HG03432 (cell line): ENCODE data around the gene SULT1A3.
"Not testable (repeated sequence)": the region's sequence is repeated elsewhere in the genome, so short reads cannot be mapped to it uniquely, and the experiment has no call there.

ENCODE experiments used
- ATAC-seq: cut with Tn5 transposase; IDR thresholded peaks from one replicate; pipeline ENCODE4 v1.9.1; 2021; ENCODE audit warnings: mild to moderate bottlenecking, moderate library complexity; ENCODE audit not compliant: unreplicated experiment

Gene SULT1A3

GRCh38 chr16:30199049-30199448 is at the start of gene SULT1A3:
TSS of gene SULT1A3 (plus strand) at chr16:30199255. CDS start at chr16:30200729, 1,474 bp downstream.
- ATAC-seq = not testable (repeated sequence)

DNA sequence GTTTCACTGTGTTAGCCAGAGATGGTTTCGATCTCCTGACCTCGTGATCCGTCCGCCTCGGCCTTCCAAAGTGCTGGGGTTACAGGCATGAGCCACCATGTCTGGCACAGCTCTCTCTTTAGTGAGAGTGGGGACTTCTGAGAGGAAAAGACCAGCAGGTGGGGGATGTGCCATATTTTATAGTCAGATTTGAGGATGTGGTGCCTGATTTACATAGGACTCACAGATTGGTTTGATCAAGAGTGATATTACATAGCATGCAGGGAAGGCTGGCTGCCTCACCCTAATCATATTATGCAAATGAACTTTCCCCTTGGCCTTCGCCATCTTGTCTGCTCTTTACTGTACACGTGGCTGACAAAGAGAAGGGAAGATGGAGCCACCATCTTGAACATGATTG is 48.0 kb upstream of the SULT1A3 start:
- no peak for ATAC-seq

DNA sequence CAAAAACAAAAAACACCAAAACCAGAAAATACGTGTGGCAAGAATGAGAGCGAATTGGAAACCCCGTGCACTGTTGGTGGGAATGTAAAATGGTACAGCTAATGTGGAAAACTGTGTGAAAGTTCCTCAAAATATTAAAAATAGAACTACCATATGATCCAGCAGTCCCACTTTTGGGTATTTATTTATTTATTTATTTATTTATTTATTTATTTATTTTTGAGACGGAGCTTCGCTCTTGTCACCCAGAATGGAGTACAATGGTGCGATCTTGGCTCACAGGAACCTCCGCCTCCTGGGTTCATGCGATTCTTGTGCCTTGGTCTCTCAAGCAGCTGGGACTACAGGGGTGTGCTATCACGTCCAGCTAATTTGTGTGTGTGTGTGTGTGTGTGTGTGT is 46.5 kb upstream of the SULT1A3 start:
- ATAC-seq = no peak

- no peak for ATAC-seq
Measured at GRCh38 chr16:30155188-30155587, 43.9 kb upstream of the SULT1A3 start.

GRCh38 chr16:30157214-30157613 is 41.8 kb upstream of the SULT1A3 start:
- ATAC-seq = no peak

DNA sequence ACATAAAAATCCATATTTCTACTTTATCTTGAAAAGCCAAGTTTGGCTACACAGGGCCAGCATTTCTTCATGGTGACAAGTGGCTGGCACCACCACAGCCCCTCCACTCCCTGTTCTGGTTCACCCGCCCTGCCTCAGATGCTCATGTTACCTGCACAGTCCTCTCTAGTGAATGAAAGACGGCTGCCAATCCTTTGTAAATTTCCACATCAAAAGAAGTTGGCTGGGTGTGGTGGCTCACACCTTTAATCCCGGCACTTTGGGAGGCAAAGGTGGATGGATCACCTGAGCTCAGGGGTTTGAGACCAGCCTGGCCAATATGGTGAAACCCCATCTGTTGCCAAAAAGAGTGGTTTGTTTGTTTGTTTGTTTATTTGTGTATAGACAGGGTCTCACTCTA is 35.5 kb upstream of the SULT1A3 start:
- ATAC-seq = no peak

GRCh38 chr16:30166202-30166902 is 32.7 kb upstream of the SULT1A3 start:
- peak; percentile 64 for ATAC-seq

- ATAC-seq = not testable (repeated sequence)
Measured at GRCh38 chr16:30168746-30169145, 30.3 kb upstream of the SULT1A3 start.

DNA sequence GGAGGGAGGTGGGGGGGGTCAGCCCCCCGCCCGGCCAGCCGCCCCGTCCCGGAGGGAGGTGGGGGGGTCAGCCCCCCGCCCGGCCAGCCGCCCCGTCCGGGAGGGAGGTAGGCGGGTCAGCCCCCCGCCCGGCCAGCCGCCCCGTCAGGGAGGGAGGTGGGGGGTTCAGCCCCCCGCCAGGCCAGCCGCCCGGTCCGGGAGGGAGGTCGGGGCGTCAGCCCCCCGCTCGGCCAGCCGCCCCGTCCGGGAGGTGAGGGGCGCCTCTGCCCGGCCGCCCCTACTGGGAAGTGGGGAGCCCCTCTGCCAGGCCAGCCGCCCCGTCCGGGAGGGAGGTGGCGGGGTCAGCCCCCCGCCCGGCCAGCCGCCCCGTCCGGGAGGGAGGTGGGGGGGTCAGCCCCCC is 29.6 kb upstream of the SULT1A3 start:
- not testable (repeated sequence) for ATAC-seq

DNA sequence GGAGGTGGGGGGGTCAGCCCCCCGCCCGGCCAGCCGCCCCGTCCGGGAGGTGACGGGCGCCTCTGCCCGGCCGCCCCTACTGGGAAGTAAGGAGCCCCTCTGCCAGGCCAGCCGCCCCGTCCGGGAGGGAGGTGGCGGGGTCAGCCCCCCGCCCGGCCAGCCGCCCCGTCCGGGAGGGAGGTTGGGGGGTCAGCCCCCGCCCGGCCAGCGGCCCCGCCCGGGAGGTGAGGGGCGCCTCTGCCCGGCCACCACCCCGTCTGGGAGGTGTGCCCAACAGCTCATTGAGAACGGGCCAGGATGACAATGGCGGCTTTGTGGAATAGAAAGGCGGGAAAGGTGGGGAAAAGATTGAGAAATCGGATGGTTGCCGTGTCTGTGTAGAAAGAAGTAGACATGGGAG is 28.9 kb upstream of the SULT1A3 start:
- ATAC-seq = not testable (repeated sequence)

DNA sequence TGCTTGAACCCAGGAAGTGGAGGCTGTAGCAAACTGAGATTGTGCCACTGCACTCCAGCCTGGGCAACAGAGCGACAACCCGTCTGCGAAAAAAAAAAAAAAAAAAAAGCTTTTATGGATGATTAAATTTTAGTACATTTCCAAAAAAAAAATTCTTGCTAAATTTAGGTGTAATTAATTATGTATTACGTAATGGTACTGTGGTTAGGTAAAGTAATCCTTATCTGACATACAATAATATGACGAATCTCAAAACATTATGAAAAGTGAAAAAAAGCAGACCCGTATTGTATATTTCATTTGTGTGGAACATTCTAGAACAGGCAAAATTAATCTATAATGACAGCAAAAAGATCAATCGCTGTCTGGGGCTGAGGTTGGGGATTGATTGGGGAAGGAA is 26.0 kb upstream of the SULT1A3 start:
- ATAC-seq = no peak

GRCh38 chr16:30176876-30177275 is 22.2 kb upstream of the SULT1A3 start:
- ATAC-seq = not testable (repeated sequence)

DNA sequence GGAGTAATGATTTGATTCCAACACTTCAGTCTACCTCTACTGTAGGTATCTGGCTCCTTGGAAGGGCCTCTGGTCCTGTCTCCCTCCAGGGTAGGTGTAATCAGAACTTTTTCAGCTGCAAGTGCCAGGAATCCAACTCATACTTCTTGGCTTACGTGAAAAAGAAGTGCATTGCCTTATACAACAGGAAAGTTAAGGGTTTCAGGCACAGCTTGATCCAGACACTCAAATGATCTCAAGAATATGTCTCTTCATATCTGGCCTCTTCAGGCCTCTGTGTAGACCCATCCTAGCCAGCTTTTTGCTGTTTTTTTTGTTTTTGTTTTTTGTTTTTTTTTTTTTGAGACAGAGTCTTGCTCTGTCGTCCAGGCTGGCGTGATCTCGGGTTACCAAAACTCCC is 19.9 kb upstream of the SULT1A3 start:
- no peak for ATAC-seq

- no peak for ATAC-seq
Measured at GRCh38 chr16:30179931-30180330, 19.1 kb upstream of the SULT1A3 start.

DNA sequence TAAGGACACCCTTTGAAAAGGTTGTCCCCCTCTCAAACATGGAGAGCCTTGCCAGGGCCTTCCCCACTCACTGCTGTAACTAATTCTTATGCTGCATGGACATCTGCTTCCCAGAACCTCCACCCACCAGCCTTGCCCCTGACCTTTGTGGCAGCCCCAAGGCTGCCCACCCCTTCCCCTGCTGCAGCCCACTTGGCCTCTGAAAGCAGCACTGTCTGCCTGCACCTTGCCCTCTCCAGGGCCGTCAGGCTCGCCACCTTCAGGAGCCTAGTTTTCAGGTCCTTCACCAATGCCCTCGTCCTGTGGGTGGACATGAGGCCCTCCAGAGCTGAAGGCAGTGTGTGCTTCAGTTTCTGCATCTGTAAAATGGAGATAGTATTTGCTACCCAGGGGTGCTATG is 18.3 kb upstream of the SULT1A3 start:
- ATAC-seq = no peak

GRCh38 chr16:30183233-30184095 is 15.6 kb upstream of the SULT1A3 start, which contains the start of gene CORO1A:
TSS of gene CORO1A (plus strand) at chr16:30183602. CDS start at chr16:30185210, 1,608 bp downstream.
- ATAC-seq = peak; percentile 64

GRCh38 chr16:30184096-30184890 is 14.8 kb upstream of the SULT1A3 start:
- ATAC-seq = peak; percentile 38

GRCh38 chr16:30184891-30185682 is 14.0 kb upstream of the SULT1A3 start:
- no peak for ATAC-seq

DNA sequence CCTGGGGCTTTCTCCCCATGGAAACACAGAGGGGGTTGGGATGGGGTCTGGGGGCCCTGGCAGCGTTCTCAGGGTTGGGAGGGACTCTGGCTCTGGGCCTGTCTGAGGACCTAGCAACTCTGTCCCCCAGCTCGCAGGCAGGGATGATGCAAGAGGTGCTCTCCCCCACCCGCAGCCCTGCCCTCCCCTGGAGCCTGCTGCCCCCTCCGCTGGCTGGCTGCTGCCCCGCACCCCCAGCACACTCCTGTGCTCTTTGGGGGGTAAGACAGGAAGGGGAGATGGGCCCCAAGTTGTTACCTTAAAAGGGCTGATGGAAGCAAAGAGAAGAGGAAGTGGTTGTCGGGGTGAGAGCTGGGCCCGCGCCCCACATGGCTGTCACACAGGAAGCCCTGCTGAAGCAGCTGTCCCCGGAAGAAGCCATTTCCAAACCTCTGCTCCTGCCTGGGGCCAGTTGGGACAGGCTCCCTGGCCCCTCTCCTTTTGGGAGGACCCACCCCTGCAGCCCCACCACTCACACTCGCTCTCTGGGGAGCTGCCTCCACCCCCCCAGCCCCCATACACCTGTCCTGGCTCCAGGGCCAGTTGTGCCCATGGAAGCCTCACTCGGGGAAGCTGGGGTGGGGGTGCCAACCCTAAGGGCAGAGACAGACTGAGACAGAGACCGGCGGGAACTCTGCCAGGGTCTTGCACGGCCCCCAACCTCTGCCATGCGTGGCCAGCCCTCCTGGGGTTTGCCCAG is 13.2 kb upstream of the SULT1A3 start:
- peak; percentile 32 for ATAC-seq

GRCh38 chr16:30186444-30186781 is 12.6 kb upstream of the SULT1A3 start:
- ATAC-seq = no peak
